H1 (cell line): ENCODE results near the gene MICALL1.

Experiments used
- ATF2 ChIP-seq: IDR thresholded peaks from 2 replicates; pipeline ENCODE4 v1.6.1; 2012; ENCODE audit warnings: low read length, inconsistent platforms
- ATF3 ChIP-seq: IDR thresholded peaks from 2 replicates; pipeline ENCODE4 v1.6.1; 2011; ENCODE audit warnings: low read depth, mild to moderate bottlenecking, low read length; ENCODE audit not compliant: insufficient read depth
- CHD2 ChIP-seq: IDR thresholded peaks from 2 replicates; pipeline ENCODE4 v1.6.1; 2012; ENCODE audit warnings: low read length, improper control_type of control experiment
- CTCF ChIP-seq, 3 experiments: IDR thresholded peaks; 1 replicate in 2 of 3; 2 replicates in 1 of 3; pipeline versions ENCODE4 v1.5.1 to v1.6.1; 2011; ENCODE audit warnings: low read length in 3 of 3, mild to moderate bottlenecking in 3 of 3, inconsistent platforms in 2 of 3, low read depth in 1 of 3, moderate library complexity in 1 of 3; ENCODE audit not compliant: insufficient read depth in 1 of 3; ENCODE audit errors: control extremely low read depth in 1 of 3
- GABPA ChIP-seq: IDR thresholded peaks from 2 replicates; pipeline ENCODE4 v1.6.1; 2011; ENCODE audit warnings: mild to moderate bottlenecking, low read length, moderate library complexity, borderline replicate concordance; ENCODE audit not compliant: insufficient read depth
- HDAC2 ChIP-seq, 2 experiments: fragments of 300-600 bp in 1 of 2; sonication (generic) in 1 of 2; IDR thresholded peaks; 2 replicates each; pipeline ENCODE4 v1.6.1; 2011 to 2012; ENCODE audit warnings: low read depth in 2 of 2, low read length in 2 of 2, mild to moderate bottlenecking in 2 of 2, moderate library complexity in 2 of 2, borderline replicate concordance in 1 of 2, inconsistent platforms in 1 of 2
- POLR2A ChIP-seq, 2 experiments: IDR thresholded peaks; 1 replicate in 1 of 2; 2 replicates in 1 of 2; pipeline ENCODE4 v1.6.1; 2011; ENCODE audit warnings: low read depth in 2 of 2, low read length in 2 of 2, mild to moderate bottlenecking in 2 of 2; ENCODE audit errors: control extremely low read depth in 1 of 2
- RNF2 ChIP-seq: fragments of 200-900, 300-1000 bp; sonication (generic); IDR thresholded peaks from 2 replicates; pipeline ENCODE4 v1.7.1; 2016; ENCODE audit warnings: borderline replicate concordance, low read depth, mild to moderate bottlenecking, antibody characterized with exemption, low read length; ENCODE audit not compliant: poor library complexity, severe bottlenecking; ENCODE audit errors: missing control alignments
- SIX5 ChIP-seq: IDR thresholded peaks from 2 replicates; pipeline ENCODE4 v1.6.1; 2011; ENCODE audit warnings: mild to moderate bottlenecking, low read depth, low read length
- SP1 ChIP-seq: IDR thresholded peaks from 2 replicates; pipeline ENCODE4 v1.6.1; 2011; ENCODE audit warnings: low read depth, low read length
- SP2 ChIP-seq: IDR thresholded peaks from 2 replicates; pipeline ENCODE4 v1.6.1; 2012; ENCODE audit warnings: mild to moderate bottlenecking, low read length, inconsistent platforms
- TAF1 ChIP-seq: IDR thresholded peaks from 2 replicates; pipeline ENCODE4 v1.6.1; 2011; ENCODE audit warnings: mild to moderate bottlenecking, low read depth, low read length
- TCF12 ChIP-seq: IDR thresholded peaks from 2 replicates; pipeline ENCODE4 v1.6.1; 2011; ENCODE audit warnings: low read depth, mild to moderate bottlenecking, low read length
- YY1 ChIP-seq: IDR thresholded peaks from 2 replicates; pipeline ENCODE4 v1.6.1; 2011; ENCODE audit warnings: low read depth, mild to moderate bottlenecking, low read length

GRCh38 chr22:37916311-37916710 lies 10.2 kb downstream of the MICALL1 start:
- TF ChIP-seq CHD2 (no peak), RNF2 (no peak), SP2 (no peak), POLR2A (IDR thresholded peaks at IDR 0.05; ENCODE audit: control extremely low read depth in 1 of 2, low read depth in 2 of 2, low read length in 2 of 2) (no peak), CTCF (IDR thresholded peaks at IDR 0.05; ENCODE audit: control extremely low read depth in 1 of 3, insufficient read depth in 1 of 3, low read depth in 1 of 3, low read length in 3 of 3) (no peak), HDAC2 (IDR thresholded peaks at IDR 0.05; ENCODE audit: borderline replicate concordance in 1 of 2, low read depth in 2 of 2, low read length in 2 of 2) (no peak), TAF1 (no peak), TCF12 (no peak), GABPA (no peak), YY1 (no peak), SP1 (no peak), ATF3 (no peak), ATF2 (no peak), SIX5 (no peak)
